GM21447 (cell line): Measurements from ENCODE around the gene YIPF3.
"Not testable (repeated sequence)": the region's sequence is repeated elsewhere in the genome, so short reads cannot be mapped to it uniquely, and the experiment has no call there.

Source experiments
- ATAC-seq: cut with Tn5 transposase; IDR thresholded peaks from one replicate; pipeline ENCODE4 v1.9.1; 2021; ENCODE audit not compliant: unreplicated experiment

The YIPF3 gene

DNA sequence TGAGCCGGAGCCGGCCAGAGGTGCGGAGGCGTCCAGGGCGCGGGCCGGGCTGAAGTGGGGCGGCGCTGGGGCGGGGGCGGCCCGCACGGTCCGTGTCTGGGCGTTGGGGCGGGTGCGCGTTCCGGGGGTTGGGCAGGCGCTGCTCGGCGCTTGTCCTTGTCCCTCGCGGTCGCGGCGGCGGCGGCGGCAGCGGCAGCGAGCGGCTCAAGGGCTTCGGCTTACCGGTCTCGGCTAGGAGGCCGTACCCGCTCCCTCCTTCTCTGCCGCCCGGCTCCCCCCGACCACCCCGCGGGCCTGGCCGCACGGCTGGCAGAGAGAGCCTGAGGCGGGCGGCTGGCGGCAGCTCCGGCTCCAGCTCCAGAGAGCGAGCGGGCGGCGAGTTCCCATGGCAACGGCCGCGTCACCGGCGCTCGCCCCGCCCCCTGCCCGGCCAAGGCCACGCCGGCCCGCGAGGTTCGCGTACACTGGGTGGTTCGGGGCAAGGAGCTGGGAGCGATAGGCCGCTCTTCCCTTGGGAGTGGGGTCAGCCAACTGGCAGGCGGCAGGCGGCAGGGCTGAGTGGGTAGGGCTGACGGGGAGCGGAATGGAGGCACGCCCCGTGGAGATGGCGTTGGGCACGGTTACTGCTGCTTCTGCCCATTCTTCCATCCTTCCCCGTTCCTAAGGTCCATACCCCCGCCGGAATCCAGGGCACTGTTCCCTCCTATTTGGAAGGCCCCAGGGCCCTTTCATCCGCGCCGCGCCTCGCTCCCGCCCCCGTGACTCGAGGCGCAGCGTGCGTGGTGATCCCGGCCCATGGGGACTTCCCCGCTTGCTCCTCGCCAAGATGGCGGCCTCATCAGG, 6.5 kb downstream of the YIPF3 start, which contains the start of gene LRRC73:
TSS of gene LRRC73 (minus strand) at position 363 of the 843 bp plus-strand sequence. CDS start 561 bp downstream, outside the sequence.
- peak; percentile 52 for ATAC-seq

- no peak for ATAC-seq
Measured at GRCh38 chr6:43509142-43509983, 7.4 kb downstream of the YIPF3 start.

DNA sequence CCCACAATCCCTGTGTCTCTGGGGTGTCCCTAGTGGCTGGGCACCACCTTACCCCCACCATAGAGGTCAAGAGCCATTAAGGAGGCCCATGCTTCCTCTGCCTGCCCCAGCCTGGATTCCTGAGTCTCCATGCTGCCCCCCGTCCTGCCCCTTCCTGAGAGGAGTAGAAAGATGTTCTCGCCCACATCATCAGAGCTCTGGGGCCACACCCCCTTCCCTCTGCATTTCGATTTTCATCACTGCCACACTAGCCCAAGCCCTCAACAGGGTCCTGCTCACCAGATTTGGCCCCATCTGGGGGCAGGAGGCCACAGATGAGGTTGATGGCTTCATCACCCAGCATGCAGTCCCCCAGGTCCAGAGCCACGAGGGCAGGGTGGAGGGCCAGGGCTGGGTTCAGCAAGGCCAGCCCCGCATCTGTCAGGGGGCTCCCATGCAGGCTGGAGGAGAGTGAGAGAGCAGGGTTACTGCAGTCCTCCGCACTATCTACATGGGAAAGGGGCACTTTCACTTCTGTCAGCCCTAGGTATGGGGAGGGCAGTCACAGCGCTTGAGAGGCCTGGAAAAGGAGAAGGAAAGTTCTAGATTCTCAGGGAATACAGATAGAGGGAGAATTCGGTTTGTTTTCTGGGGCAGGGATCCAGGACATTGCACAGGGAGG, 8.1 kb downstream of the YIPF3 start:
- no peak for ATAC-seq

GRCh38 chr6:43506667-43507471, 9.9 kb downstream of the YIPF3 start:
- no peak for ATAC-seq

DNA sequence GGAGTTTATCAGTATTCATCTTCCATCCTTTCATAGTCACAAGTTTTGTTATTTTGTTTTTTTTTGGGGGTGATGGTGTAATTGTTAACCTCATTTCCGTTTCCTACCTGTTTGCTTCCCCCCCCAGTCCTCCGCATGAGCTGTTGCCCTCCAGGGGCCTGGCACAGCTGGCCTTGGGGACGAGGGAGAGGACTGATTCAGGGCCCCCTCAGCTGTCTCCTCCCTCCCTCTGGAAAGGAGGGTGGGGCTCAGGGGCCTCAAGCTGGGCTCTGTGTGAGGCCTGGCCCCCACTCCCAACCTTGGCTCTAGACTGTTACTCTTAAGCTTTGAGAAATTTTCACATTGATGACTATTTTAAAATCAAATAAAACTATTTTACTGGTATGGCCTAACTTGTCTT, 10.6 kb downstream of the YIPF3 start:
- ATAC-seq = no peak

DNA sequence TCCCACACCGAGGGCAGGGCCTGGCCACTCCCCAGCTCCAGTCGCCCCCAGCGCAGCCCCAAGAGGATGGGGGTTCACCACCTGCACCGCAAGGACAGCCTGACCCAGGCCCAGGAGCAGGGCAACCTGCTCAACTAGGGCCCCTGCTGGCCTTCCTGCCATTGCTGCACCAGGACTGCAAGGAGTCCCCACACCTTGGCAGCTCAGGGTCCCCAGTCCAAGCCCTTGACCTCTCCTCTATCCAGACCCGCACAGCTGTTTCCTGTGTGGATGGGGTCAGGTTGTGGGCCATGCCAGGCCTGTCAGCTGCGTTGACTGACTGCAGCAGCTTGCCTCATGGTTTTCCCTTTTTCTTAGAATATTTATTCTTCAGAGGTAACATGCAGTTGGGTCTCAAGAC, 11.0 kb downstream of the YIPF3 start:
- no peak for ATAC-seq

- no peak for ATAC-seq
Measured at GRCh38 chr6:43504756-43505593, 11.8 kb downstream of the YIPF3 start.

- ATAC-seq = no peak
Measured at GRCh38 chr6:43503443-43503842, 13.3 kb downstream of the YIPF3 start.

- ATAC-seq = no peak
Measured at GRCh38 chr6:43502666-43503065, 14.1 kb downstream of the YIPF3 start.

GRCh38 chr6:43500921-43501320, 15.8 kb downstream of the YIPF3 start:
- ATAC-seq = no peak

GRCh38 chr6:43499028-43499815, 17.5 kb downstream of the YIPF3 start:
- ATAC-seq = no peak

DNA sequence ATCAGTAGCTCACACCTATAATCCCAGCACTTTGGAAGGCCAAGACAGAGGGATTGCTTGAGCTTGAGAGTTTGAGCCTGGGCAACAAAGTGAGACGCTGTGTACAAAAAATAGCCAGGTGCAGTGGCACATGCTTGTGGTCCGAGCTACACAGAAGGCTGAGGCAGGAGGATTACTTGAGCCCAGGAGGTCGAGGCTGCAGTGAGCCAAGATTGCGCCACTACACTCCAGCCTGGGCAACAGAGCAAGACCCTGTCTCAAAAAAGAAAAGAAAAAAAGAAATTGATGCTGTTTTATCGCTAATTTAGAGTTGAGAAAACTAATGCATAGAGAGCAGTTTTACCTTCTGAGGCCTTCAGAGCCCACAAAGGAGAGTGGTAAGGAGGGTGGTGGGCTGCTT, 18.4 kb downstream of the YIPF3 start:
- ATAC-seq = not testable (repeated sequence)

DNA sequence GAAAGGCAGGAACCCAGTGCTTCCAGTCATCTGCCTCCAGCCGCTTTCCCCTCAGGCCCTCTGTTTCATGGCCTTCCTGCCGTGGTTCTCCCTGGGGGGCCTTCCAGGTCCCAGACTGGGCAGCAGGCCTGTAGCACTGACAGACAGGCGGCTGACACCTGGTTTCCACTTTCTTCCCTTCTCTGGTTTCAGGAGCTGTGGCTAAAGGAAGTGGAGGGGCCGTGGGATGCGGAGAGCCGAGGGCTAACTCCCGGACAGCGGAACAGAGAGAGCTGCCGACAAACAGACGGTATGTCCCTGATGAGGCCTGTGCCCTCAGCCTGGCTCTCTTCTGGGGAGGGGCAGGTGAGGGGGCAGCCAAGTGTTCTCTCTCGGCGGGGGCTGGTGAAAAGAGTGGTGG, 19.0 kb downstream of the YIPF3 start:
- no peak for ATAC-seq

DNA sequence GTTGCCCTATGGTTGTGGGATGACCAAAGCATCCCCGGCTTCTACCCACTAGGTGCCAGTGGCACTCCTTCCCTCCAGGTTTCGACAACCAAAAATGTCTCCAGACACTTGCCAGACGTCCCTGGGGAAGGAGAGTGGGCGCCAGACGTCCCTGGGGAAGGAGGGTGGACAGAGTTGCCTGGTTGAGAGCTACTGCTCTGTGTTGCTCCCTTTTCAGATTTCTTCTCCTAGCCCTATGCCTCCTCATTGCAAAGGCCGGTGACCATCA, 19.7 kb downstream of the YIPF3 start:
- ATAC-seq = no peak

DNA sequence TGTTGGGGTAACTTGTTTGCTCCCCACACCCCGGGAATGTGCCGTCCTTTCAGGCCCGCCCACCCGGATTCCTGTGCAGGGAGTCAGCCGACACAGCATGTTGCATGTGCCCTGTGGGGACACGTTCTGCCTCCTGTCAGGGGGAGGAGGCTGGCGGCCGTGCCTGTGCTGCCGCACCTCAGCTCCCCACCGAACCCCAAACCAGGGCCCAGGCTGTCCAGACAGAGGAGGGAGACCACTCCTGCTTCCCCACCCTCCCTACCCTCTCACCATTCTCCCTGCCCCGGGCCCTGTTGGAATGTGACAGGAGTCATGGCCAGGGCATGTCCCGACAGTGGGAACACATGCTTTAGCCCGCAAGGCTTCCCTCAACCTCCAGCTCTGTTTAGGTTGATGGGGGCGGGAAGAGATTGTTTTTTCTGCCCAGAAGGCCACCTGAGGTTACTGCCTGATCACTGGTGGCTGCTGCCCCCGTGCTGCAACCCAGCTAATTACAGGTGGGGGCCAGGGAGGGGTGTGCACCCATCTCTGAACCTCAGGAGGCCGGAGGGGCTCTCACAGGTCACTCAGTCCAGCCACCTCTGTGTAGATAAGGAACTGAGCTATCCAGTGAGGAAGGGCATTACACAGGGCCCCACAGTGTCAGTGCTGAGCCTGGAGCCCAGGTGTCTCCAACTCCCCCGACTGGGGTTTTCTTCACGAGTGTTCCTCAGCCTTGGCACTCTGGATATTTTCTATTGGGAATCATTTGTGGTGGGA, 20.2 kb downstream of the YIPF3 start:
- no peak for ATAC-seq

- no peak for ATAC-seq
Measured at GRCh38 chr6:43495409-43495941, 21.3 kb downstream of the YIPF3 start.

DNA sequence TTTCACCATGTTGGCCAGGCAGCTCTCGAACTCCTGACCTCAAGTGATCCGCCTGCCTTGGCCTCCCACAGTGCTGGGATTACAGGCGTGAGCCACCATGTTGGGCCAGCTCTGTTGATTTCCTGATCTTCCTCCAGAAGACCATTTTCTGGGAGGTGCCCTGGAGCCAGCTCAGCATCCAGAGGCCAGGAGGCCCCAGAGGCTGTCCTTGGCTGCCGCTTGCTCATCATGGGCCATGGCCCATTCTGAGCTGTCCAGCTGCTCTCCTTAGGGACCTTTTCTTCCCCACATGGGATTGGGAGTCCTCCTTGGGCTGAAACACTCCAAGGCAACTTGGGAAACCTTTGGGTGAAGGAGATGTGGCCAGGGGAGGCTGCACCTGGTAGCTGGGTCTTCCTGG, 22.0 kb downstream of the YIPF3 start:
- ATAC-seq = no peak

- ATAC-seq = no peak
Measured at GRCh38 chr6:43494321-43494720, 22.4 kb downstream of the YIPF3 start.
